Measurements from ENCODE around the gene SMYD3. TPM values are rescaled to one million over a fixed set of nuclear protein-coding genes. Genes with fewer than 3 reads are reported as not detected.

Gene SMYD3
- total and polyA plus RNA-seq, 2 of the 13 experiments (the other 11 are each of a cell fraction or from before 2014, with no cell fraction given): 27.7 to 35.8 TPM

- TF ChIP-seq ZNF788 (CRISPR knock-in tag; IDR thresholded peaks at IDR 0.05; ENCODE audit: borderline replicate concordance): no peak
- TF ChIP-seq AKAP8 (CRISPR knock-in tag; IDR thresholded peaks at IDR 0.05): no peak
- TF ChIP-seq AGO1 (IDR thresholded peaks at IDR 0.05; ENCODE audit: low read depth, low read length, poor library complexity, severe bottlenecking): no peak
These were observed 116.2 kb downstream of the SMYD3 start (continued) for GRCh38 chr1:246390855-246391254.

- intact Hi-C loops (cut with micrococcal nuclease; ENCODE audit: unreplicated experiment) (no loop called here), in situ Hi-C loops (cut with HindIII; ENCODE audit: extremely low pct_ligation_motif_present, low pct_unique_long_range_greater_than_20kb) (no loop called here)
- H3K9ac ChIP-seq (ENCODE audit: insufficient read depth, low read depth, low read length): no peak overlapping the region
- TF ChIP-seq ZNF574 (CRISPR knock-in tag; IDR thresholded peaks at IDR 0.05) (no peak), ZKSCAN5 (CRISPR knock-in tag; IDR thresholded peaks at IDR 0.05) (no peak), BRD4 (CRISPR knock-in tag; IDR thresholded peaks at IDR 0.05) (no peak), ZNF616 (CRISPR knock-in tag; IDR thresholded peaks at IDR 0.05; ENCODE audit: low read depth) (no peak), SSRP1 (CRISPR knock-in tag; IDR thresholded peaks at IDR 0.05) (no peak), DR1 (CRISPR knock-in tag; IDR thresholded peaks at IDR 0.05) (no peak)
- H3K4me1 ChIP-seq (ENCODE audit: insufficient read depth, low read length): no peaks in the 10 kb centered on the region
- no peak for DNase-seq (ENCODE audit: low spot score)
- no peaks in the 10 kb centered on the region for H3K27me3 ChIP-seq (ENCODE audit: control insufficient read depth in 1 of 2, insufficient read depth in 2 of 2, low read length in 2 of 2)
- POLR2A ChIA-PET: no interaction called here
- no peaks in the 10 kb centered on the region for H3K36me3 ChIP-seq (replicated peaks in 1 of 2; ENCODE audit: control insufficient read depth in 1 of 2, insufficient read depth in 2 of 2, low read length in 2 of 2)
- H3K27ac ChIP-seq (ENCODE audit: extremely low read length, insufficient read depth, low read length): no peak overlapping the region
- no peak overlapping the region for H3K4me2 ChIP-seq (ENCODE audit: low read depth, low read length)
- no TSS peak for BruUV-seq (replicated peaks)
- no peak for ATAC-seq
- CTCF ChIA-PET (ENCODE audit: low intra/inter-chr PET ratio, low total read pairs): no interaction called here
- no peaks in the 10 kb centered on the region for H4K20me1 ChIP-seq (ENCODE audit: insufficient read depth, low read length)
- FAIRE-seq: no peak
- H2AFZ ChIP-seq (ENCODE audit: low read length): no peak overlapping the region
- no peak overlapping the region for H3K4me3 ChIP-seq (replicated peaks in 1 of 3; ENCODE audit: insufficient read depth in 1 of 3, low read depth in 2 of 3, low read length in 3 of 3)
- H3K9me3 ChIP-seq (ENCODE audit: low read length): no peaks in the 10 kb centered on the region
- no peaks in the 10 kb centered on the region for H3K79me2 ChIP-seq (ENCODE audit: insufficient read depth, low read length)
- WGBS (ENCODE audit: low lambda C conversion rate): 92% methylated on average over 4 of the region's 4 CpGs
These were observed 122.5 kb downstream of the SMYD3 start for GRCh38 chr1:246384616-246385015.
